PFSK-1 (cell line): ENCODE results near the gene PROM1.

ENCODE experiments used
- FOXP2 ChIP-seq: optimal IDR thresholded peaks from 2 replicates; pipeline ENCODE3; 2011; ENCODE audit warnings: borderline replicate concordance, control low read depth, inconsistent platforms; ENCODE audit not compliant: insufficient read depth; ENCODE audit errors: extremely low read length, extremely low read depth
- POLR2AphosphoS5 ChIP-seq: IDR thresholded peaks from 2 replicates; pipeline ENCODE4 v1.6.1; 2012; ENCODE audit warnings: low read depth, mild to moderate bottlenecking, control low read depth, low read length, moderate library complexity
- REST ChIP-seq, 2 experiments: IDR thresholded peaks; 2 replicates each; pipeline versions ENCODE4 v1.6.1 to v1.8.0; 2011 to 2012; ENCODE audit warnings: low read depth in 2 of 2, low read length in 2 of 2, control low read depth in 1 of 2, inconsistent platforms in 1 of 2, mild to moderate bottlenecking in 1 of 2, moderate library complexity in 1 of 2; ENCODE audit not compliant: insufficient read depth in 1 of 2
- SIN3A ChIP-seq: IDR thresholded peaks from 2 replicates; pipeline ENCODE4 v1.6.1; 2012; ENCODE audit warnings: mild to moderate bottlenecking, low read length, moderate library complexity, borderline replicate concordance; ENCODE audit not compliant: insufficient read depth
- TAF1 ChIP-seq: IDR thresholded peaks from 2 replicates; pipeline ENCODE4 v1.6.1; 2012; ENCODE audit warnings: low read length, control low read depth, borderline replicate concordance; ENCODE audit not compliant: insufficient read depth

The PROM1 gene

GRCh38 chr4:16051980-16052379, 31.8 kb downstream of the PROM1 start:
- TF ChIP-seq SIN3A (no peak), POLR2AphosphoS5 (no peak), FOXP2 (no peak), REST (IDR thresholded peaks at IDR 0.05; ENCODE audit: insufficient read depth in 1 of 2, low read depth in 2 of 2, low read length in 2 of 2) (no peak), TAF1 (no peak)

GRCh38 chr4:16051132-16051531, 32.7 kb downstream of the PROM1 start:
- no peak for TF ChIP-seq REST (IDR thresholded peaks at IDR 0.05; ENCODE audit: insufficient read depth in 1 of 2, low read depth in 2 of 2, low read length in 2 of 2)
- TF ChIP-seq POLR2AphosphoS5 = no peak
- no peak for TF ChIP-seq TAF1
- TF ChIP-seq SIN3A = no peak
- TF ChIP-seq FOXP2 = no peak

GRCh38 chr4:16050669-16051068, 33.2 kb downstream of the PROM1 start:
- no peak for TF ChIP-seq TAF1
- no peak for TF ChIP-seq SIN3A
- no peak for TF ChIP-seq REST (IDR thresholded peaks at IDR 0.05; ENCODE audit: insufficient read depth in 1 of 2, low read depth in 2 of 2, low read length in 2 of 2)
- no peak for TF ChIP-seq POLR2AphosphoS5
- no peak for TF ChIP-seq FOXP2

- TF ChIP-seq POLR2AphosphoS5 (no peak), REST (IDR thresholded peaks at IDR 0.05; ENCODE audit: insufficient read depth in 1 of 2, low read depth in 2 of 2, low read length in 2 of 2) (no peak), FOXP2 (no peak), TAF1 (no peak), SIN3A (no peak)
Observed at GRCh38 chr4:16048619-16049419, 35.0 kb downstream of the PROM1 start.

DNA sequence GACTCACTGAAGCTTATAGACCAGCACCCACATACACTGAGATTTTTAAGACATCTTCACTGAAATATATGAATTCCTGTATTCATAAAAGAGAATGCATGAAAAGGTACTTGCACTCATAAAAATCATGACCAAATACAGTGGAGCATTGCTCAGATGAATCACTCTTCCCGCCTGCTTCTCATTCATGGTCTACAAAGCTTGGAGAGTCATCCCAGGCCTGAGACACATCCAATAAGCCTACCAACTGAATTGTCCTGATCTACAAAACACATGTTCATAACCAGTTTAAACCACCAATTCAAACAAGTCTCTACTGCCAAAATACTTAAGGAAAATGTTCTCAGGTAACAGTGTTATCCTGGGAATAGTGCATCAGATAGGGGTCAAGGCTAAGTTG, 38.1 kb downstream of the PROM1 start:
- TF ChIP-seq REST (IDR thresholded peaks at IDR 0.05; ENCODE audit: insufficient read depth in 1 of 2, low read depth in 2 of 2, low read length in 2 of 2) = no peak
- no peak for TF ChIP-seq SIN3A
- no peak for TF ChIP-seq TAF1
- no peak for TF ChIP-seq POLR2AphosphoS5
- no peak for TF ChIP-seq FOXP2
